Sigmoid colon (tissue), 3 donors: ENCODE measurements around the gene WNT2B.

ENCODE experiments used
- POLR2A ChIP-seq, 2 donors: fragments of 450-650 bp; IDR thresholded peaks; one replicate each; pipeline ENCODE4 v1.6.1; 2016; ENCODE audit warnings: antibody characterized with exemption in 2 of 2, mild to moderate bottlenecking in 2 of 2, moderate library complexity in 2 of 2
- TF ChIP-seq, protein P1 (sequence below), 4 experiments: fragments of 450-650 bp in 3 of 4; fragments of 200-600 bp in 1 of 4; IDR thresholded peaks; one replicate each; pipeline ENCODE4 v1.5.1; 2016 to 2019; ENCODE audit warnings: antibody characterized with exemption in 4 of 4, mild to moderate bottlenecking in 3 of 4, moderate library complexity in 2 of 4

DNA sequence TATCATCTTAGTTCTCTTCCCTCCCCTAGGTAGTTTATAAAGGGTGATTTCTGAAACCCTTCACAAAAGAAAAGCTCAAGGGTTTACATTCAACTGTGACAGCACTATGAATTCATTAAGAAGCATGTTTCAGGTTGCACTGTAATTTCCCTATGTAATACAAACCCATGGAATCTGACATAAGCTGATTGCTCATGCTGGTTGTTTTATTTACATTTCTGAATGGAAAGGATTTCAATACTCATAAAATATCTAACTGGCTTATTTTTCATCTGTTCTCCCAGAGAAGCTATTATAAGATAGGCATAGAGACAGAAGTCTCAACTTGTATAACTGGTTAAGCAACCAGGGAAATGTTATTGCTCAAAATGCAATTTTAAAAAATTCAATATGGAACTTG lies 20.5 kb downstream of the WNT2B start:
- TF ChIP-seq, protein P1, sequence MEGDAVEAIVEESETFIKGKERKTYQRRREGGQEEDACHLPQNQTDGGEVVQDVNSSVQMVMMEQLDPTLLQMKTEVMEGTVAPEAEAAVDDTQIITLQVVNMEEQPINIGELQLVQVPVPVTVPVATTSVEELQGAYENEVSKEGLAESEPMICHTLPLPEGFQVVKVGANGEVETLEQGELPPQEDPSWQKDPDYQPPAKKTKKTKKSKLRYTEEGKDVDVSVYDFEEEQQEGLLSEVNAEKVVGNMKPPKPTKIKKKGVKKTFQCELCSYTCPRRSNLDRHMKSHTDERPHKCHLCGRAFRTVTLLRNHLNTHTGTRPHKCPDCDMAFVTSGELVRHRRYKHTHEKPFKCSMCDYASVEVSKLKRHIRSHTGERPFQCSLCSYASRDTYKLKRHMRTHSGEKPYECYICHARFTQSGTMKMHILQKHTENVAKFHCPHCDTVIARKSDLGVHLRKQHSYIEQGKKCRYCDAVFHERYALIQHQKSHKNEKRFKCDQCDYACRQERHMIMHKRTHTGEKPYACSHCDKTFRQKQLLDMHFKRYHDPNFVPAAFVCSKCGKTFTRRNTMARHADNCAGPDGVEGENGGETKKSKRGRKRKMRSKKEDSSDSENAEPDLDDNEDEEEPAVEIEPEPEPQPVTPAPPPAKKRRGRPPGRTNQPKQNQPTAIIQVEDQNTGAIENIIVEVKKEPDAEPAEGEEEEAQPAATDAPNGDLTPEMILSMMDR (IDR thresholded peaks at IDR 0.05): no peak
- TF ChIP-seq POLR2A (IDR thresholded peaks at IDR 0.05): no peak
